Gastrocnemius medialis (tissue), 4 donors: ENCODE measurements around the gene CYP4F22. TPM values are rescaled to one million over a fixed set of nuclear protein-coding genes. Genes with fewer than 3 reads are reported as not detected.
A peak's percentile ranks its signal among the peaks of the same experiment; 100 is the strongest.
"Not testable (repeated sequence)": the region's sequence is repeated elsewhere in the genome, so short reads cannot be mapped to it uniquely, and the experiment has no call there.

ENCODE experiments used
- ATAC-seq, 2 donors: fragments of 150-250 bp; one replicate each; pipeline ENCODE4 v1.9.1; 2016
- DNase-seq, 2 donors: peaks; one replicate each; pipeline ENCODE4 v3.0.0-alpha.2; 2019
- H3K27ac ChIP-seq, 4 donors: fragments of 200-600 bp; sonication (generic); 1 replicate in 1 of 4; 2 replicates in 3 of 4; pipeline ENCODE4 v1.5.1; 2016 to 2018; ENCODE audit warnings: mild to moderate bottlenecking in 2 of 4, moderate library complexity in 1 of 4
- H3K27me3 ChIP-seq, 3 donors: fragments of 200-600 bp; sonication (generic) in 2 of 3; 1 replicate in 1 of 3; 2 replicates in 2 of 3; pipeline versions ENCODE4 v1.5.1 to v1.6.0; 2016 to 2019; ENCODE audit warnings: mild to moderate bottlenecking in 1 of 3, moderate library complexity in 1 of 3
- H3K36me3 ChIP-seq, 2 donors: fragments of 200-600 bp; sonication (generic) in 1 of 2; one replicate each; pipeline ENCODE4 v1.5.1; 2017 to 2018
- H3K4me1 ChIP-seq, 2 donors: fragments of 200-600 bp; sonication (generic) in 1 of 2; one replicate each; pipeline ENCODE4 v1.5.1; 2016 to 2017; ENCODE audit warnings: mild to moderate bottlenecking in 2 of 2
- H3K4me3 ChIP-seq, 4 donors: fragments of 200-600 bp; sonication (generic) in 3 of 4; 1 replicate in 1 of 4; 2 replicates in 3 of 4; pipeline ENCODE4 v1.5.1; 2016 to 2019; ENCODE audit warnings: mild to moderate bottlenecking in 2 of 4
- H3K9me3 ChIP-seq, 3 donors: fragments of 200-600 bp; sonication (generic) in 2 of 3; 1 replicate in 1 of 3; 2 replicates in 2 of 3; pipeline ENCODE4 v1.5.1; 2016 to 2019
- POLR2A ChIP-seq, 2 donors: fragments of 450-650 bp; IDR thresholded peaks; one replicate each; pipeline ENCODE4 v1.6.1; 2017; ENCODE audit warnings: antibody characterized with exemption in 2 of 2, mild to moderate bottlenecking in 2 of 2, moderate library complexity in 2 of 2
- in situ Hi-C, 4 donors: fragments of 200-750 bp; cut with MboI; loops; one replicate each; pipeline versions ENCODE4 v1.15.0 to v1.8.0; 2017; ENCODE audit warnings: low sequenced_read_pairs in 4 of 4
- intact Hi-C: fragments of 100-400 bp; cut with DNase I; formaldehyde crosslinking; loops from one replicate; pipeline ENCODE4 v1.15.1; 2023; ENCODE audit warnings: low total_unique reads
- total RNA-seq, 4 donors: library from RNA; depleted of rRNA; stranded (reverse); fragments of >200 nt; gene quantifications; one replicate each; pipeline versions ENCODE4 v1.1.0 to v1.2.3, GENCODE V29; 2016
- TF ChIP-seq, protein P1 (sequence below), 5 experiments: fragments of 450-650 bp in 3 of 5; fragments of 200-600 bp in 2 of 5; sonication (generic) in 2 of 5; IDR thresholded peaks in 4 of 5; conservative IDR thresholded peaks in 1 of 5; 1 replicate in 4 of 5; 2 replicates in 1 of 5; pipeline ENCODE4 v1.5.1; 2016 to 2019; ENCODE audit warnings: antibody characterized with exemption in 5 of 5, mild to moderate bottlenecking in 3 of 5, moderate library complexity in 3 of 5

The CYP4F22 gene
- total RNA-seq, 4 donors from 2014 or later: 0.24 to 0.29 (median 0.25) TPM; not detected in 1

GRCh38 chr19:15479391-15480345 lies 28.7 kb upstream of the CYP4F22 start, which contains the start of gene PGLYRP2:
TSS of gene PGLYRP2 (minus strand) at chr19:15479501. CDS start at chr19:15479371, 130 bp downstream.
- Histone ChIP-seq H3K36me3 (no peaks in the 10 kb centered on the region), H3K4me3 (no peak within 1 kb of the TSS), H3K27me3 (no peaks in the 10 kb centered on the region), H3K27ac (no peak within 1 kb of the TSS), H3K9me3 (no peaks in the 10 kb centered on the region), H3K4me1 (no peaks in the 10 kb centered on the region)
- intact Hi-C loops (no loop called here), in situ Hi-C loops (loop anchor here in 1 of 4 donors (10.0 kb wide), 1 partner anchor 75 kb away; no protein-coding TSS in a partner anchor)
- DNase-seq (no peak), ATAC-seq (no peak)
- TF ChIP-seq, protein P1, sequence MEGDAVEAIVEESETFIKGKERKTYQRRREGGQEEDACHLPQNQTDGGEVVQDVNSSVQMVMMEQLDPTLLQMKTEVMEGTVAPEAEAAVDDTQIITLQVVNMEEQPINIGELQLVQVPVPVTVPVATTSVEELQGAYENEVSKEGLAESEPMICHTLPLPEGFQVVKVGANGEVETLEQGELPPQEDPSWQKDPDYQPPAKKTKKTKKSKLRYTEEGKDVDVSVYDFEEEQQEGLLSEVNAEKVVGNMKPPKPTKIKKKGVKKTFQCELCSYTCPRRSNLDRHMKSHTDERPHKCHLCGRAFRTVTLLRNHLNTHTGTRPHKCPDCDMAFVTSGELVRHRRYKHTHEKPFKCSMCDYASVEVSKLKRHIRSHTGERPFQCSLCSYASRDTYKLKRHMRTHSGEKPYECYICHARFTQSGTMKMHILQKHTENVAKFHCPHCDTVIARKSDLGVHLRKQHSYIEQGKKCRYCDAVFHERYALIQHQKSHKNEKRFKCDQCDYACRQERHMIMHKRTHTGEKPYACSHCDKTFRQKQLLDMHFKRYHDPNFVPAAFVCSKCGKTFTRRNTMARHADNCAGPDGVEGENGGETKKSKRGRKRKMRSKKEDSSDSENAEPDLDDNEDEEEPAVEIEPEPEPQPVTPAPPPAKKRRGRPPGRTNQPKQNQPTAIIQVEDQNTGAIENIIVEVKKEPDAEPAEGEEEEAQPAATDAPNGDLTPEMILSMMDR (IDR thresholded peaks at IDR 0.05 in 4 of 5, conservative IDR thresholded peaks at IDR 0.05 in 1 of 5): peak in 2 of 5 experiments; percentile 28 to 30
- no peak for TF ChIP-seq POLR2A (IDR thresholded peaks at IDR 0.05)

- H3K36me3 ChIP-seq, DNase-seq, ATAC-seq, H3K9me3 ChIP-seq, H3K27ac ChIP-seq, intact Hi-C loops, H3K4me1 ChIP-seq, H3K4me3 ChIP-seq, in situ Hi-C loops, H3K27me3 ChIP-seq: not testable (repeated sequence)
Observed at GRCh38 chr19:15480996-15481395, 27.3 kb upstream of the CYP4F22 start.

DNA sequence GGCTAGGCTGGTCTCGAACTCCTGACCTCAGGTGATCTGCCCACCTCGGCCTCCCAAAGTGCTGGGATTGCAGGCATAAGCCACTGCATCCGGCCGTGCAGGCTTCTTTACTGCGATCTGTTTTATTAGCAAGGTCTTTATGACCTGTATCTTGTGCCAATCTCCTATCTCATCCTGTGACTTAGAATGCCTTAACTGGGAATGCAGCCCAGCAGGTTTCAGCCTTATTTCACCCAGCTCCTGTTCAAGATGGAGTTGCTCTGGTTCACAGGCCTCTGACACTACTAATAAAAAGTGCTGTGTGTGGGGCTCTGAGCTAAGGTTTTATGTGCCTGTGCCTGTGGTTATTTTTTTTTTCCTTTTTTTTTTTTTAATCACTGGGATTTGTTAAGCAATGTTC lies 22.6 kb upstream of the CYP4F22 start:
- H3K9me3 ChIP-seq, ATAC-seq, DNase-seq, H3K36me3 ChIP-seq, H3K27ac ChIP-seq, H3K4me3 ChIP-seq, intact Hi-C loops, H3K27me3 ChIP-seq, H3K4me1 ChIP-seq, in situ Hi-C loops: not testable (repeated sequence)

- no peak for DNase-seq
- TF ChIP-seq, protein P1 (IDR thresholded peaks at IDR 0.05 in 4 of 5, conservative IDR thresholded peaks at IDR 0.05 in 1 of 5): no peak
- TF ChIP-seq POLR2A (IDR thresholded peaks at IDR 0.05): no peak
- Histone ChIP-seq H3K36me3 (no peaks in the 10 kb centered on the region), H3K27me3 (no peaks in the 10 kb centered on the region), H3K27ac (no peak overlapping the region), H3K4me1 (no peaks in the 10 kb centered on the region), H3K9me3 (no peaks in the 10 kb centered on the region), H3K4me3 (no peak overlapping the region)
- intact Hi-C loops: no loop called here
- in situ Hi-C loops: no loop called here
- no peak for ATAC-seq
Observed at GRCh38 chr19:15487038-15487437, 21.3 kb upstream of the CYP4F22 start.

GRCh38 chr19:15488489-15489226 lies 19.7 kb upstream of the CYP4F22 start:
- Histone ChIP-seq H3K27ac (peak overlapping the region in 1 of 4 donors; percentile 42), H3K36me3 (no peaks in the 10 kb centered on the region), H3K4me3 (no peak overlapping the region), H3K9me3 (no peaks in the 10 kb centered on the region), H3K27me3 (no peaks in the 10 kb centered on the region), H3K4me1 (no peaks in the 10 kb centered on the region)
- DNase-seq: peak; percentile 47 to 58
- TF ChIP-seq POLR2A (IDR thresholded peaks at IDR 0.05): no peak
- TF ChIP-seq, protein P1 (IDR thresholded peaks at IDR 0.05 in 4 of 5, conservative IDR thresholded peaks at IDR 0.05 in 1 of 5): no peak
- ATAC-seq: peak; percentile 56 to 77
- intact Hi-C loops (no loop called here), in situ Hi-C loops (no loop called here)
